ENCODE measurements around the gene PCBP3. TPM values are rescaled to one million over a fixed set of nuclear protein-coding genes. Genes with fewer than 3 reads are reported as not detected.

Gene PCBP3
- total and polyA plus RNA-seq, 2 of the 8 experiments (the other 6 are each of a cell fraction or from before 2014, with no cell fraction given): 3.5 to 6.3 TPM

- no peak for TF ChIP-seq CHD7 (IDR thresholded peaks at IDR 0.05; ENCODE audit: insufficient replicate concordance, low read length)
- TF ChIP-seq POU5F1 (IDR thresholded peaks at IDR 0.05; ENCODE audit: low read depth, low read length): no peak
- TF ChIP-seq BACH1 (IDR thresholded peaks at IDR 0.05; ENCODE audit: low read length): no peak
- TF ChIP-seq CTBP2 (IDR thresholded peaks at IDR 0.05; ENCODE audit: borderline replicate concordance, insufficient read depth, insufficient read length, low read length): no peak
- TF ChIP-seq SIRT6 (IDR thresholded peaks at IDR 0.05; ENCODE audit: low read length): no peak
- no peak for TF ChIP-seq JUND (IDR thresholded peaks at IDR 0.05; ENCODE audit: low read length)
These were observed 13.3 kb upstream of the PCBP3 start (continued) for GRCh38 chr21:45630066-45630694.
